HCT116 (cell line): ENCODE results near the gene DCTN1. TPM values are rescaled to one million over a fixed set of nuclear protein-coding genes. Genes with fewer than 3 reads are reported as not detected.

Experiments used
- ATAC-seq: fragments of 200-7000 bp; cut with Tn5 transposase; 2 replicates; pipeline ENCODE4 v1.9.1; 2020; ENCODE audit warnings: mild to moderate bottlenecking, moderate library complexity
- BruUV-seq: library from RNA; stranded (reverse); fragments of 400-500 nt; replicated peaks from 2 replicates; lab custom pipeline; 2021; lab: Mats Ljungman, UMichigan
- CTCF ChIA-PET: fragments of 300-600 bp; sonication (Branson Sonifier 250); formaldehyde crosslinking; loops from one replicate; lab custom pipeline; 2021; ENCODE audit warnings: antibody characterized with exemption; lab: Charles Lee
- POLR2A ChIA-PET: fragments of 300-600, 350-600 bp; sonication (Branson Sonifier 250); formaldehyde crosslinking; loops from one replicate; lab custom pipeline; 2021; ENCODE audit warnings: antibody characterized with exemption; lab: Charles Lee
- RAD21 ChIA-PET, 2 experiments: fragments of 300-600 bp; sonication (Branson Sonifier 250); formaldehyde crosslinking; loops; one replicate each; lab custom pipeline; 2023; ENCODE audit warnings: low total read pairs in 2 of 2; ENCODE audit not compliant: uncharacterized antibody in 2 of 2, unreplicated experiment in 2 of 2, low non-redundant PET in 1 of 2; lab: Charles Lee
- DNase-seq: peaks from one replicate; pipeline ENCODE4 v3.0.0-alpha.2; 2010; ENCODE audit warnings: low read depth, low spot score
- H2AFZ ChIP-seq: fragments of 200-600 bp; shearing (Covaris generic), sonication (generic); 2 replicates; pipeline ENCODE4 v1.6.1; 2017; ENCODE audit warnings: low read depth, mixed run types, mixed read lengths, antibody characterized with exemption, low read length; ENCODE audit not compliant: poor library complexity, severe bottlenecking
- H3K27ac ChIP-seq: 2 replicates; pipeline ENCODE4 v1.5.1; 2012; ENCODE audit warnings: low read depth, low read length
- H3K27me3 ChIP-seq: fragments of 200-600 bp; sonication (generic); 2 replicates; pipeline ENCODE4 v1.6.1; 2016; ENCODE audit warnings: mixed run types, low read length, mixed read lengths; ENCODE audit not compliant: insufficient read depth
- H3K36me3 ChIP-seq, 2 experiments: fragments of 200-500 bp in 1 of 2; fragments of 200-600 bp in 1 of 2; sonication (Bioruptor generic) in 1 of 2; sonication (generic) in 1 of 2; 2 replicates each; pipeline versions ENCODE4 v1.5.1 to v1.6.1; 2014 to 2016; ENCODE audit warnings: low read length in 2 of 2, inconsistent platforms in 1 of 2, mixed read lengths in 1 of 2, mixed run types in 1 of 2; ENCODE audit not compliant: insufficient read depth in 2 of 2, control insufficient read depth in 1 of 2
- H3K4me1 ChIP-seq, 2 experiments: fragments of 200-600 bp in 1 of 2; sonication (generic) in 1 of 2; 2 replicates each; pipeline versions ENCODE4 v1.5.1 to v1.6.1; 2012 to 2017; ENCODE audit warnings: low read length in 2 of 2, inconsistent platforms in 1 of 2, mild to moderate bottlenecking in 1 of 2, mixed read lengths in 1 of 2, mixed run types in 1 of 2, moderate library complexity in 1 of 2; ENCODE audit not compliant: insufficient read depth in 2 of 2, control insufficient read depth in 1 of 2
- H3K4me2 ChIP-seq: fragments of 200-600 bp; sonication (generic); 2 replicates; pipeline ENCODE4 v1.6.1; 2017; ENCODE audit warnings: mixed run types, low read length, mixed read lengths
- H3K4me3 ChIP-seq, 2 experiments: fragments of 200-600 bp in 1 of 2; sonication (generic) in 1 of 2; replicated peaks in 1 of 2; 2 replicates each; pipeline ENCODE4 v1.5.1; 2011 to 2016; ENCODE audit warnings: low read length in 2 of 2, control low read depth in 1 of 2, low read depth in 1 of 2, mild to moderate bottlenecking in 1 of 2, mixed read lengths in 1 of 2, mixed run types in 1 of 2
- H3K79me2 ChIP-seq: fragments of 200-600 bp; sonication (generic); 2 replicates; pipeline ENCODE4 v1.6.1; 2017; ENCODE audit warnings: mild to moderate bottlenecking, mixed run types, low read length, moderate library complexity, mixed read lengths; ENCODE audit not compliant: insufficient read depth
- H3K9ac ChIP-seq: fragments of 200-600 bp; sonication (generic); 2 replicates; pipeline ENCODE4 v1.6.1; 2016; ENCODE audit warnings: low read length, mixed read lengths
- H3K9me2 ChIP-seq: fragments of 200-600 bp; sonication (generic), shearing (Covaris generic); 2 replicates; pipeline ENCODE4 v1.6.1; 2017; ENCODE audit warnings: mixed run types, mild to moderate bottlenecking, moderate library complexity; ENCODE audit not compliant: insufficient read depth
- H3K9me3 ChIP-seq, 2 experiments: fragments of 200-500 bp in 1 of 2; fragments of 200-600 bp in 1 of 2; sonication (Bioruptor generic) in 1 of 2; sonication (generic) in 1 of 2; 2 replicates each; pipeline ENCODE4 v1.6.1; 2014 to 2017; ENCODE audit warnings: low read length in 2 of 2, mixed read lengths in 2 of 2, inconsistent platforms in 1 of 2, low read depth in 1 of 2, mild to moderate bottlenecking in 1 of 2, mixed run types in 1 of 2, moderate library complexity in 1 of 2; ENCODE audit not compliant: control insufficient read depth in 1 of 2, insufficient read depth in 1 of 2
- H4K20me1 ChIP-seq: fragments of 200-600 bp; sonication (generic), shearing (Covaris generic); 2 replicates; pipeline ENCODE4 v1.6.1; 2017; ENCODE audit warnings: mixed run types, mild to moderate bottlenecking, moderate library complexity; ENCODE audit not compliant: insufficient read depth
- ATF3 ChIP-seq: IDR thresholded peaks from 2 replicates; pipeline ENCODE4 v1.6.1; 2012
- CBX3 ChIP-seq: IDR thresholded peaks from 2 replicates; pipeline ENCODE4 v1.6.1; 2012; ENCODE audit warnings: low read depth
- EGR1 ChIP-seq: IDR thresholded peaks from 2 replicates; pipeline ENCODE4 v1.6.1; 2012; ENCODE audit warnings: low read depth
- EZH2 ChIP-seq: fragments of 200-600 bp; sonication (generic); IDR thresholded peaks from 2 replicates; pipeline ENCODE4 v1.6.1; 2017; ENCODE audit warnings: antibody characterized with exemption, mixed run types
- EZH2phosphoT487 ChIP-seq: fragments of 200-600 bp; IDR thresholded peaks from 2 replicates; pipeline ENCODE4 v1.6.1; 2018; ENCODE audit warnings: antibody characterized with exemption, borderline replicate concordance
- JUND ChIP-seq: IDR thresholded peaks from 2 replicates; pipeline ENCODE4 v1.6.1; 2012
- MAX ChIP-seq: IDR thresholded peaks from 2 replicates; pipeline ENCODE4 v1.6.1; 2012
- POLR2A ChIP-seq: IDR thresholded peaks from 2 replicates; pipeline ENCODE4 v1.7.0; 2011; ENCODE audit warnings: borderline replicate concordance; ENCODE audit not compliant: insufficient read depth, insufficient read length; ENCODE audit errors: extremely low read depth
- SIN3A ChIP-seq: IDR thresholded peaks from 2 replicates; pipeline ENCODE4 v1.6.1; 2012; ENCODE audit warnings: low read depth
- SP1 ChIP-seq: IDR thresholded peaks from 2 replicates; pipeline ENCODE4 v1.6.1; 2012; ENCODE audit warnings: low read depth
- SRF ChIP-seq: IDR thresholded peaks from 2 replicates; pipeline ENCODE4 v1.6.1; 2012; ENCODE audit warnings: low read depth
- ZBTB33 ChIP-seq: IDR thresholded peaks from 2 replicates; pipeline ENCODE4 v1.6.1; 2011; ENCODE audit warnings: mild to moderate bottlenecking, low read length, moderate library complexity; ENCODE audit not compliant: insufficient replicate concordance; ENCODE audit errors: extremely low read depth
- ZNF274 ChIP-seq: fragments of 200-500 bp; sonication (Bioruptor generic); IDR thresholded peaks from 2 replicates; pipeline ENCODE4 v1.6.1; 2014; ENCODE audit warnings: mild to moderate bottlenecking, low read depth, low read length, inconsistent platforms
- intact Hi-C: fragments of 100-400 bp; cut with micrococcal nuclease; formaldehyde crosslinking; loops from 2 replicates; pipeline ENCODE4 v1.10.0; 2022
- total RNA-seq: library from RNA; stranded (reverse); gene quantifications from one replicate; pipeline ENCODE4 v1.2.1, GENCODE V29; 2021; ENCODE audit not compliant: unreplicated experiment

Gene DCTN1
- total RNA-seq, 1 experiment from 2014 or later: 129 TPM

- no peaks in the 10 kb centered on the region for H3K9me3 ChIP-seq
- TSS peak; percentile 37 for BruUV-seq
- H3K36me3 ChIP-seq: peaks cover 18 to 37% of the 10 kb centered on the region in 2 experiments; a peak in 3 of 4 replicates
- H3K27ac ChIP-seq: no peak overlapping the region
- H3K27me3 ChIP-seq: no peaks in the 10 kb centered on the region
- ChIA-PET POLR2A (no interaction called here), CTCF (interaction anchor here (1.1 kb wide), 1 partner anchor 27 kb away, joined by 4 read pairs; no protein-coding TSS in a partner anchor), RAD21 (no interaction called here)
- ATAC-seq: no peak
- no peak for DNase-seq
- H3K4me2 ChIP-seq: no peak overlapping the region
- intact Hi-C loops: no loop called here
- no peaks in the 10 kb centered on the region for H4K20me1 ChIP-seq
- H3K9me2 ChIP-seq: no peaks in the 10 kb centered on the region
- no peak overlapping the region for H2AFZ ChIP-seq
- no peaks in the 10 kb centered on the region for H3K4me1 ChIP-seq
- H3K9ac ChIP-seq: no peak overlapping the region
- no peak overlapping the region for H3K4me3 ChIP-seq
- no peaks in the 10 kb centered on the region for H3K79me2 ChIP-seq
- no peak for TF ChIP-seq ZNF274
- no peak for TF ChIP-seq MAX
- TF ChIP-seq SP1: no peak
- no peak for TF ChIP-seq CBX3
- TF ChIP-seq ATF3: no peak
- TF ChIP-seq JUND: no peak
- TF ChIP-seq POLR2A: no peak
- no peak for TF ChIP-seq EZH2phosphoT487
- no peak for TF ChIP-seq SIN3A
- no peak for TF ChIP-seq EZH2
- TF ChIP-seq SRF: no peak
- no peak for TF ChIP-seq ZBTB33
- TF ChIP-seq EGR1: no peak
- TF ChIP-seq, all 23 proteins: peak for 0
These were observed 18.8 kb downstream of the DCTN1 start for GRCh38 chr2:74361327-74361726.
